NT2/D1 (cell line): Measurements from ENCODE around the gene MUSK.

Experiments used
- DNase-seq: peaks from one replicate; pipeline ENCODE4 v3.0.0-alpha.2; 2011; ENCODE audit warnings: low read depth, low spot score
- H3K27me3 ChIP-seq: 2 replicates; pipeline ENCODE4 v1.6.0; 2011; ENCODE audit warnings: mild to moderate bottlenecking; ENCODE audit not compliant: insufficient read length, insufficient read depth
- H3K36me3 ChIP-seq: 2 replicates; pipeline ENCODE4 v1.6.1; 2011; ENCODE audit warnings: mild to moderate bottlenecking, low read length, mixed read lengths; ENCODE audit not compliant: insufficient read depth, insufficient read length
- H3K4me1 ChIP-seq: 2 replicates; pipeline ENCODE4 v1.5.1; 2011; ENCODE audit not compliant: insufficient read depth, insufficient read length
- H3K4me3 ChIP-seq: 2 replicates; pipeline ENCODE4 v1.5.1; 2011; ENCODE audit warnings: low read depth; ENCODE audit not compliant: insufficient read length
- H3K9ac ChIP-seq: 2 replicates; pipeline ENCODE4 v1.6.0; 2011; ENCODE audit warnings: low read depth; ENCODE audit not compliant: insufficient read length
- H3K9me3 ChIP-seq: 2 replicates; pipeline ENCODE4 v1.5.1; 2011; ENCODE audit warnings: mild to moderate bottlenecking, low read length; ENCODE audit not compliant: insufficient read depth
- SUZ12 ChIP-seq: IDR thresholded peaks from 2 replicates; pipeline ENCODE4 v1.6.1; 2011; ENCODE audit not compliant: insufficient read length, insufficient read depth; ENCODE audit errors: extremely low read depth
- YY1 ChIP-seq: IDR thresholded peaks from 2 replicates; pipeline ENCODE4 v1.6.1; 2011; ENCODE audit not compliant: insufficient read length, insufficient read depth
- ZNF274 ChIP-seq: IDR thresholded peaks from 2 replicates; pipeline ENCODE4 v1.6.1; 2011; ENCODE audit warnings: mild to moderate bottlenecking, low read depth, low read length

The MUSK gene

GRCh38 chr9:110750272-110750671 is 81.7 kb downstream of the MUSK start:
- Histone ChIP-seq H3K36me3 (no peaks in the 10 kb centered on the region), H3K9ac (no peak overlapping the region), H3K27me3 (no peaks in the 10 kb centered on the region), H3K4me1 (no peaks in the 10 kb centered on the region), H3K4me3 (no peak overlapping the region), H3K9me3 (no peaks in the 10 kb centered on the region)
- TF ChIP-seq SUZ12 (no peak), ZNF274 (no peak), YY1 (no peak)
- no peak for DNase-seq

DNA sequence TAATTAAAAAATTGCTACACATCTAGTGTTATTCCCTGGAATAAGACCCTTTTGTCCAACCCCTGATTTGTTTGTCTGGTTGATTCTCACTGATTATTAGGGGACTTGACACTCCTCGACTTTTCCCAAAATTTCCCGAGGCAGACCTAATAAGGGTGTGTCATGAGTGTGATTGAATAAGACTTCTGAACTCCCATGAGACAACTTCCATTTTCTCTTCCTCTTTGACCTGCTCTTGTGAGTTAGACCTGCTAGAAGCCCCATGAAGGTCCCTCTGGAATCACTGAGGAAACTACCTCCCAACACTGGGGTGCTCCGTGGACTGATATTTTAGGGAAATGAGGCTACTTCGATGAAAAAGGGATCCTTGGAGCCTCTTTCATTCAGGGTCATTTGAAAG is 83.4 kb downstream of the MUSK start:
- Histone ChIP-seq H3K4me3 (no peak overlapping the region), H3K27me3 (no peaks in the 10 kb centered on the region), H3K9me3 (no peaks in the 10 kb centered on the region), H3K4me1 (no peaks in the 10 kb centered on the region), H3K36me3 (no peaks in the 10 kb centered on the region), H3K9ac (no peak overlapping the region)
- no peak for DNase-seq
- no peak for TF ChIP-seq ZNF274
- no peak for TF ChIP-seq SUZ12
- TF ChIP-seq YY1: no peak

- no peaks in the 10 kb centered on the region for H3K36me3 ChIP-seq
- H3K9me3 ChIP-seq: no peaks in the 10 kb centered on the region
- DNase-seq: no peak
- H3K4me3 ChIP-seq: no peak overlapping the region
- H3K9ac ChIP-seq: no peak overlapping the region
- H3K27me3 ChIP-seq: no peaks in the 10 kb centered on the region
- no peaks in the 10 kb centered on the region for H3K4me1 ChIP-seq
- TF ChIP-seq SUZ12 (no peak), ZNF274 (no peak), YY1 (no peak)
These were observed 84.2 kb downstream of the MUSK start for GRCh38 chr9:110752766-110753165.

DNA sequence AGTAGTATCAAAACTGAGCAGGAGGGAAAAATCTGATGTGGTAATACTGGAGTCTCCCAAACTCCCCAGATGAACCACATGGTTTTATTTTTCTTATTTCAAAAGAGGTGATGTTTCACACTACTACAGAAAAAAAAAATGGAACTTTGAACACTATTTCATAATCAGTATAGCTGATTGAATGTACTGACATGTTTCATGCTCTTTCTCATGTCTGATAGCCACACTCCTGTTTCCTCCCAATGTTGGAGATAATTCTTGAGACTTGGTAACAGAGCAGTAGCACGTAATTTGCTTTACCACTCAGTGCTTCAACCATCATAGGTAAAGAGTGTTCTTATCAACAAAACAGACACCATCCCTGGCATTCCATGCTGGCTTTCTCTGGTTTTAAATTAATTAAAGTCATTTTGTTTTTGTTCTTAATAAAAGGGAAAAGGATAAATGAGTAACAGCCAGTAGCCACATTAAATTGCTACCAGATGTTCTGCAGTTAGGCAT is 85.2 kb downstream of the MUSK start:
- Histone ChIP-seq H3K36me3 (no peaks in the 10 kb centered on the region), H3K9me3 (no peaks in the 10 kb centered on the region), H3K27me3 (no peaks in the 10 kb centered on the region), H3K4me3 (no peak overlapping the region), H3K4me1 (no peaks in the 10 kb centered on the region), H3K9ac (no peak overlapping the region)
- TF ChIP-seq SUZ12: no peak
- no peak for TF ChIP-seq YY1
- no peak for DNase-seq

DNA sequence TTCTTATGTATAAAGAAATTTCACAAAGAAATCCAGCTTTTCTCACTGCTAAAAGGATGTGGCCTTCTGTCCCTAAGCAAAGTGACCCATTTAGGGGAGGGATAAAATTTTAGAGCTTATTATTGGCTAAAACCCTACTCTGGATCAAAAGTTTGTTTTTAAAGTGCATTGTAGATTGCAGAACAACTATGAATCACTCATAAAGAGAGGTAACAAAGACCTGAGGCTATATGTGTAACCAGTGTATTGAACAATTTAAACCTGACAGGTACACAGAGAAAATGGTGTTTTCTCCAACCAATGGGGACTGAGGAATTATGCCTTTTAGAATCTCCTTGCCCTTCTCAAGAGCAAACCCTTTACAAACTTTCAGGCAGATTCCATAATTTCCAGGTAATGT is 86.6 kb downstream of the MUSK start:
- Histone ChIP-seq H3K4me3 (no peak overlapping the region), H3K36me3 (no peaks in the 10 kb centered on the region), H3K4me1 (no peaks in the 10 kb centered on the region), H3K9me3 (no peaks in the 10 kb centered on the region), H3K9ac (no peak overlapping the region), H3K27me3 (no peaks in the 10 kb centered on the region)
- no peak for DNase-seq
- TF ChIP-seq ZNF274: no peak
- no peak for TF ChIP-seq YY1
- TF ChIP-seq SUZ12: no peak

GRCh38 chr9:110758201-110758600 is 89.6 kb downstream of the MUSK start:
- Histone ChIP-seq H3K4me1 (no peaks in the 10 kb centered on the region), H3K36me3 (no peaks in the 10 kb centered on the region), H3K9me3 (no peaks in the 10 kb centered on the region), H3K9ac (no peak overlapping the region), H3K4me3 (no peak overlapping the region), H3K27me3 (no peaks in the 10 kb centered on the region)
- DNase-seq: no peak
- TF ChIP-seq ZNF274 (no peak), SUZ12 (no peak), YY1 (no peak)

GRCh38 chr9:110762783-110763182 is 94.2 kb downstream of the MUSK start:
- Histone ChIP-seq H3K9me3 (no peaks in the 10 kb centered on the region), H3K36me3 (no peaks in the 10 kb centered on the region), H3K4me3 (no peak overlapping the region), H3K27me3 (no peaks in the 10 kb centered on the region), H3K9ac (no peak overlapping the region), H3K4me1 (no peaks in the 10 kb centered on the region)
- no peak for DNase-seq
- TF ChIP-seq SUZ12: no peak
- TF ChIP-seq YY1: no peak
- no peak for TF ChIP-seq ZNF274

DNA sequence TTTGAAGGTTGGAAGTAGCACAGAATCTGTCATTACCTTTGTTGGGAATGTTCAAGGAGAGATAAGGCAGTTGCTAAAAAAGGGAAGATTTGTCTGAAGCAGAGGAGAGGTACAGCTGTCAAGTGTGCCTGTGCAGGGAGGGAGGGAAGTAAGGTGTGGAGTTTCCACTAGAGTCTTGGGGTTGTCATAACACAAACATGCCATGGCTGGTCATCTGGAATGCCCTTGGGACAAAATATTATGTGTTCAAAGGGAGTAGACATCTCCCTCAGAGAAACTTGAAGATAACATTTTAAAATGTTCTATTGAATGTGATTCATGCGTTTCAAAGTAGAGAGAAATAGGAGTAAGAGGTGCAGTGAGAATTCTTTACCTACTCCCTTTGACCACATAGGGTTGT is 95.0 kb downstream of the MUSK start:
- no peak overlapping the region for H3K9ac ChIP-seq
- no peaks in the 10 kb centered on the region for H3K27me3 ChIP-seq
- no peaks in the 10 kb centered on the region for H3K9me3 ChIP-seq
- H3K4me1 ChIP-seq: no peaks in the 10 kb centered on the region
- no peak for DNase-seq
- TF ChIP-seq ZNF274 (no peak), SUZ12 (no peak), YY1 (no peak)
- H3K36me3 ChIP-seq: no peaks in the 10 kb centered on the region
- no peak overlapping the region for H3K4me3 ChIP-seq
